AG10803 (cell line): ENCODE results near the gene IZUMO4.

Experiments
- DNase-seq: peaks from one replicate; pipeline ENCODE4 v3.0.0; 2010; ENCODE audit warnings: low read depth
- H3K4me3 ChIP-seq: 2 replicates; pipeline ENCODE4 v1.5.1; 2011; ENCODE audit warnings: mild to moderate bottlenecking, low read length, control low read depth
- TF ChIP-seq, protein P1 (sequence below): conservative IDR thresholded peaks from 2 replicates; pipeline ENCODE4 v1.5.1; 2011; ENCODE audit warnings: mild to moderate bottlenecking, low read length, control low read depth, inconsistent platforms

The IZUMO4 gene

DNA sequence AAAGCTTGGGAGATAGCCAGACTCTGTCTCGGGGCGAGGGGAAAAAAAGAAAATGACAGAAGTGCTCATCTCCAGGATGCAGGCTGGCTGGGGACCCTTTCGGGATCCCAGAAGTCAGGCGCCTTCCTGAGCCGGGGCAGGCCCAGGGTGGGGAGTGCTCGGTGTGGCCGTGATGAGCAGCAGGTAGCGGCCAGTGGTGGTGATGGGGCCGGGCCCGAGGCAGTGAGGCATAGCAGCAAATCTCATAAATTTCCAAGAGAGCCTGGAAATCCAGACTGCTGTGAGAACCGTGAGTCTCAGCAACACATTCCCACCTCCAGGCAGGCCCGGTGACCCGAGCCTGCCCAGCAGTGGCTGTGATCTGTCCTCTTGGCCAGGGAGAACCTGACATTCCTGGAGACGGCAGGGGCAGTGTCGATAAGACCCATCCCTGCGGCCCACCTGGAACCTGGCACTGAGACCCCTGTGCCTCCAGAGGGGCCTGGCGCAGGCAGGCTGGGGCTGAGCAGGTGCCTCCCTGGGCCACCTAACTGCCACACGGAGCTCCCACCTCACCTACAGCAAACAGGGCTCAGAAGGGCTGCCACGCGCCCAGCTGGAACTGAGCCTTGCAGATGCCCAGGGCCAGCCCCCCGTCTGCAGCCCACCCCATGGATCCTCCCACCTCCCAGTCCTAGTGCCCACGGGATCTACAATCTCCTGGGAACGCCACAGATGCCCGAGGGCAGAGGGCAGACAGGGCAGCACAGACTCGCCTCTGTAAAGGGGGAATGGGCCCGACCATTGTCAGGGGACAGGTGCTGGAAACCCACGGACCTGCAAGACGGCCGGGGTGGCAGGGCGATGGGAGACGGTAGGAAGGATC, 23.4 kb downstream of the IZUMO4 start:
- H3K4me3 ChIP-seq, result no peak overlapping the region
- no peak for DNase-seq
- TF ChIP-seq, protein P1, sequence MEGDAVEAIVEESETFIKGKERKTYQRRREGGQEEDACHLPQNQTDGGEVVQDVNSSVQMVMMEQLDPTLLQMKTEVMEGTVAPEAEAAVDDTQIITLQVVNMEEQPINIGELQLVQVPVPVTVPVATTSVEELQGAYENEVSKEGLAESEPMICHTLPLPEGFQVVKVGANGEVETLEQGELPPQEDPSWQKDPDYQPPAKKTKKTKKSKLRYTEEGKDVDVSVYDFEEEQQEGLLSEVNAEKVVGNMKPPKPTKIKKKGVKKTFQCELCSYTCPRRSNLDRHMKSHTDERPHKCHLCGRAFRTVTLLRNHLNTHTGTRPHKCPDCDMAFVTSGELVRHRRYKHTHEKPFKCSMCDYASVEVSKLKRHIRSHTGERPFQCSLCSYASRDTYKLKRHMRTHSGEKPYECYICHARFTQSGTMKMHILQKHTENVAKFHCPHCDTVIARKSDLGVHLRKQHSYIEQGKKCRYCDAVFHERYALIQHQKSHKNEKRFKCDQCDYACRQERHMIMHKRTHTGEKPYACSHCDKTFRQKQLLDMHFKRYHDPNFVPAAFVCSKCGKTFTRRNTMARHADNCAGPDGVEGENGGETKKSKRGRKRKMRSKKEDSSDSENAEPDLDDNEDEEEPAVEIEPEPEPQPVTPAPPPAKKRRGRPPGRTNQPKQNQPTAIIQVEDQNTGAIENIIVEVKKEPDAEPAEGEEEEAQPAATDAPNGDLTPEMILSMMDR, result no peak

DNA sequence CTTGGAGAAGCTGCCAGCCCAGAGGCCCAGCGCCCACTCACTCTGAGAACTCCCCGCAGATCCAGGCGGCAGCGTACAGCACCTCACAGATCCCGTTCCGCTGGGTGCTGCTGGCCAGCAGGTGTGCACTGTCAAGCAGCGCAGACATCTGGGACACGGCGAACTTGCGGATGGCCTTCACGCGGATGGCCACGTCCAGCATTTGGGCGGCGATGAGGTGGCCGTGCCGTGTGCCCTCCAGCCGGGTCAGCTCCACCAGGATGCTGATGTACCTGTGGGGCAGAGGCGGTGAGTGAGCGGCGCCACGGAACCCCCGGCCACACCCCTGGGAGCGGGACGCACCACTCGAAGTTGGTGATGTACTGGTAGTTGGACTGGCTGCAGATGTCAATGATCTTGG, 24.1 kb downstream of the IZUMO4 start:
- TF ChIP-seq, protein P1, result no peak
- DNase-seq, result no peak
- no peak overlapping the region for H3K4me3 ChIP-seq

DNA sequence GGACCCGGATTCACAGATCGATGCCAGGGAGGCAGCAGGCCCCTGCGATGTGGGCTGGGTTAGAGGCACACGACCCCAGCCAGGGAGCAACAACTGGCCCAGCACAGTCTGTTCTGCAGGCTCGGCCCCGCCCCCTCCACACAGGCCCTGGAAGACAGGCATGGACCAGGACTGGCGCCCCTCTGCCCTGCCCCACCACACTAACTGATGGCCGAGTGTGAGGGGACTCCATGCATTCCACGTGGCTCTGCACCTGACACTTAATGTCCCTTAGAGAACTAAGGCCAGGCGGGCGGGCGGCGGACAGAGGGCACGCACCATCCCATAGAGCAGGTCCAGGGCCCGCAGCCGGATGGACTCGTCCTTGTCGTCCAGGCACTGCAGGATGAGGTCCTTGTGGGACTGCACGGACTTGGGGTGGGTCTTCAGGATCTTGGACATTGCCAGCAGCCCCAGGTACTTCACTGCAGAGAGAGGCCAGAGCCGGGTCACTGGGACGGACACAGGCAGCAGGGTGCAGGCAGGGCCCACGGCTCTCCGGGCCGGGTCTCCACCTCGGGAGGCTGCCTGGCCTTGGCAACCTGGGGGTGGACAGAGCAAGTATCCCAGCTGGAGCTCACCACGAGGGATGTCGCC, 24.8 kb downstream of the IZUMO4 start:
- DNase-seq, result no peak
- H3K4me3 ChIP-seq, result no peak overlapping the region
- TF ChIP-seq, protein P1, result no peak

- no peak overlapping the region for H3K4me3 ChIP-seq
- TF ChIP-seq, protein P1, result no peak
- DNase-seq, result no peak
Measured at GRCh38 chr19:2122251-2122650, 25.5 kb downstream of the IZUMO4 start.

GRCh38 chr19:2122982-2123381, 26.3 kb downstream of the IZUMO4 start:
- no peak overlapping the region for H3K4me3 ChIP-seq
- DNase-seq, result no peak
- TF ChIP-seq, protein P1, result no peak

- no peak for DNase-seq
- H3K4me3 ChIP-seq, result no peak overlapping the region
- TF ChIP-seq, protein P1, result no peak
Measured at GRCh38 chr19:2123682-2124387, 27.1 kb downstream of the IZUMO4 start.
